A549 (cell line): ENCODE data around the gene NKAIN2. TPM values are rescaled to one million over a fixed set of nuclear protein-coding genes. Genes with fewer than 3 reads are reported as not detected.

Experiments used
- ATAC-seq, 2 experiments: fragments of 200-7000 bp in 1 of 2; fragments of >200 bp in 1 of 2; cut with Nextera tagmentation in 1 of 2; cut with Tn5 transposase in 1 of 2; 3 replicates each; pipeline versions ENCODE4 v1.8.0 to v1.9.1; 2018 to 2020; ENCODE audit warnings: mild to moderate bottlenecking in 1 of 2, moderate library complexity in 1 of 2
- CTCF ChIA-PET: fragments of 300-600 bp; sonication (Branson Sonifier 250); formaldehyde crosslinking; extraction: SDS; loops from one replicate; lab custom pipeline; 2021; ENCODE audit warnings: antibody characterized with exemption, inconsistent platforms; lab: Yijun Ruan, JAX
- POLR2A ChIA-PET: fragments of 350-600 bp; formaldehyde crosslinking; extraction: SDS; loops from one replicate; lab custom pipeline; 2021; ENCODE audit warnings: antibody characterized with exemption, inconsistent platforms; lab: Yijun Ruan, JAX
- DNase-seq, 2 experiments: peaks; one replicate each; pipeline versions ENCODE4 v3.0.0 to v3.0.0-alpha.2; 2011 to 2016; ENCODE audit warnings: low read depth in 1 of 2, low spot score in 1 of 2
- FAIRE-seq: peaks from 2 replicates; lab custom pipeline; 2011; peaks lifted over from hg19 to GRCh38; lab: Jason Lieb, UNC
- H3K27ac ChIP-seq, 2 experiments: fragments of >200 bp; sonication (Bioruptor Twin); formaldehyde crosslinking; 3 replicates each; pipeline ENCODE4 v1.5.1; 2016 to 2017
- H3K4me1 ChIP-seq: fragments of >200 bp; sonication (Bioruptor Twin); formaldehyde crosslinking; 3 replicates; pipeline ENCODE4 v1.6.1; 2016
- H3K4me2 ChIP-seq: fragments of >200 bp; sonication (Bioruptor Twin); formaldehyde crosslinking; 3 replicates; pipeline ENCODE4 v1.6.1; 2016
- H3K4me3 ChIP-seq: fragments of >200 bp; sonication (Bioruptor Twin); formaldehyde crosslinking; 3 replicates; pipeline ENCODE4 v1.5.1; 2016
- H3K9me3 ChIP-seq: fragments of >200 bp; sonication (Bioruptor Twin); formaldehyde crosslinking; 3 replicates; pipeline ENCODE4 v1.6.1; 2016
- CBX2 ChIP-seq: fragments of 200-600 bp; sonication (generic); IDR thresholded peaks from 2 replicates; pipeline ENCODE4 v1.6.1; 2016; ENCODE audit warnings: low read depth, mild to moderate bottlenecking, borderline replicate concordance
- CHD2 ChIP-seq: fragments of 150-350 bp; IDR thresholded peaks from 2 replicates; pipeline ENCODE4 v1.6.1; 2014; ENCODE audit warnings: low read length; ENCODE audit not compliant: partially characterized antibody
- CTCF ChIP-seq: fragments of >200 bp; sonication (Bioruptor Twin); formaldehyde crosslinking; IDR thresholded peaks from 3 replicates; pipeline ENCODE4 v1.5.1; 2016
- E2F6 ChIP-seq: IDR thresholded peaks from 2 replicates; pipeline ENCODE4 v1.6.1; 2012; ENCODE audit warnings: low read depth, borderline replicate concordance
- ELK1 ChIP-seq: fragments of 150-350 bp; IDR thresholded peaks from 2 replicates; pipeline ENCODE4 v1.6.1; 2014; ENCODE audit warnings: low read depth, mild to moderate bottlenecking, low read length
- ESRRA ChIP-seq: fragments of 150-350 bp; IDR thresholded peaks from 2 replicates; pipeline ENCODE4 v1.6.1; 2014; ENCODE audit warnings: mild to moderate bottlenecking, low read length, borderline replicate concordance
- FOSL2 ChIP-seq, 2 experiments: fragments of 450-650 bp in 1 of 2; fragments of >200 bp in 1 of 2; sonication (Bioruptor Twin) in 1 of 2; formaldehyde crosslinking; IDR thresholded peaks; 2 replicates each; pipeline versions ENCODE4 v1.5.0 to v1.6.1; 2016 to 2020; ENCODE audit warnings: mild to moderate bottlenecking in 1 of 2, moderate library complexity in 1 of 2
- FOXS1 ChIP-seq: fragments of 250-450 bp; sonication (Bioruptor Pico); IDR thresholded peaks from 2 replicates; pipeline ENCODE4 v1.5.0; 2020; ENCODE audit warnings: mild to moderate bottlenecking, moderate library complexity
- HMGXB4 ChIP-seq: fragments of 250-450 bp; sonication (Bioruptor Pico); IDR thresholded peaks from 2 replicates; pipeline ENCODE4 v1.5.0; 2021; ENCODE audit warnings: mild to moderate bottlenecking, moderate library complexity, borderline replicate concordance
- HOXA7 ChIP-seq: fragments of 250-450 bp; sonication (Bioruptor Pico); IDR thresholded peaks from 2 replicates; pipeline ENCODE4 v1.5.0; 2020; ENCODE audit warnings: mild to moderate bottlenecking, moderate library complexity
- JUNB ChIP-seq: fragments of >200 bp; sonication (Bioruptor Twin); formaldehyde crosslinking; IDR thresholded peaks from 2 replicates; pipeline ENCODE4 v1.6.1; 2016
- KDM5A ChIP-seq: fragments of 200-600 bp; sonication (generic); IDR thresholded peaks from 2 replicates; pipeline ENCODE4 v1.6.1; 2016; ENCODE audit warnings: antibody characterized with exemption, mild to moderate bottlenecking
- MAZ ChIP-seq: fragments of 150-350 bp; IDR thresholded peaks from 2 replicates; pipeline ENCODE4 v1.6.1; 2014; ENCODE audit warnings: antibody characterized with exemption, low read depth, low read length, borderline replicate concordance
- PHF8 ChIP-seq: fragments of 200-600 bp; sonication (generic); IDR thresholded peaks from 2 replicates; pipeline ENCODE4 v1.6.1; 2016; ENCODE audit warnings: low read depth, mild to moderate bottlenecking, antibody characterized with exemption, moderate library complexity, borderline replicate concordance
- RFX5 ChIP-seq: fragments of 450-650 bp; IDR thresholded peaks from 2 replicates; pipeline ENCODE4 v1.7.1; 2014; ENCODE audit warnings: antibody characterized with exemption, mild to moderate bottlenecking, moderate library complexity
- RNF2 ChIP-seq: fragments of 200-600 bp; sonication (generic); IDR thresholded peaks from 2 replicates; pipeline ENCODE4 v1.6.1; 2016; ENCODE audit warnings: low read depth, mild to moderate bottlenecking, antibody characterized with exemption, moderate library complexity, borderline replicate concordance
- USF2 ChIP-seq: fragments of 450-650 bp; IDR thresholded peaks from 2 replicates; pipeline ENCODE4 v1.6.1; 2014; ENCODE audit warnings: antibody characterized with exemption
- ZC3H11A ChIP-seq: fragments of 450-650 bp; IDR thresholded peaks from 2 replicates; pipeline ENCODE4 v1.6.1; 2014; ENCODE audit warnings: antibody characterized with exemption, mild to moderate bottlenecking
- ZFP36 ChIP-seq: fragments of 450-650 bp; IDR thresholded peaks from 2 replicates; pipeline ENCODE4 v1.6.1; 2014; ENCODE audit warnings: borderline replicate concordance; ENCODE audit not compliant: partially characterized antibody
- ZNF302 ChIP-seq: fragments of 250-450 bp; sonication (Bioruptor Pico); IDR thresholded peaks from 2 replicates; pipeline ENCODE4 v1.9.0; 2021; ENCODE audit warnings: inconsistent platforms, mild to moderate bottlenecking, moderate library complexity
- WGBS: methylation state at CpG from one replicate; pipeline ENCODE4 v1.1.6; 2017; ENCODE audit errors: missing lambda C conversion rate; 5-methylcytosine and 5-hydroxymethylcytosine counted together
- polyA plus RNA-seq, 4 experiments: library from polyadenylated mRNA; depleted of rRNA in 3 of 4; stranded (reverse); fragments of >200 nt; fragmentation: RNase III in 1 of 4; extraction: RNeasy Plus Mini Kit Qiagen cat#74134 plus additional on column Dnase treatment in 1 of 4; gene quantifications; 2 replicates in 3 of 4; 3 replicates in 1 of 4; pipeline ENCODE4 v1.2.3, GENCODE V29; 2011 to 2017

The NKAIN2 gene
- polyA plus RNA-seq, 2 of the 4 experiments (the other 2 are of a cell fraction), result not detected

- FAIRE-seq, result no peak
- no peak overlapping the region for H3K27ac ChIP-seq
- ChIA-PET CTCF (no interaction called here), POLR2A (no interaction called here)
- DNase-seq, result no peak
- TF ChIP-seq CTCF (no peak), JUNB (no peak), ZFP36 (no peak), HOXA7 (CRISPR knock-in tag) (no peak), FOXS1 (CRISPR knock-in tag) (no peak), CHD2 (no peak), ESRRA (no peak), RFX5 (no peak), ELK1 (no peak), KDM5A (no peak)
- H3K4me3 ChIP-seq, result no peak overlapping the region
- H3K4me2 ChIP-seq, result no peak overlapping the region
- H3K9me3 ChIP-seq, result no peaks in the 10 kb centered on the region
- no peaks in the 10 kb centered on the region for H3K4me1 ChIP-seq
- 3% methylated on average over 2 of the region's 2 CpGs for WGBS
- no peak for ATAC-seq
These were observed 237.0 kb downstream of the NKAIN2 start for GRCh38 chr6:124040655-124041054.

- FAIRE-seq (no peak), DNase-seq (no peak), ATAC-seq (no peak)
- POLR2A ChIA-PET, result no interaction called here
- no peaks in the 10 kb centered on the region for H3K9me3 ChIP-seq
- H3K4me3 ChIP-seq, result no peak overlapping the region
- H3K27ac ChIP-seq, result no peak overlapping the region
- CTCF ChIA-PET, result no interaction called here
- 2% methylated on average over 5 of the region's 5 CpGs for WGBS
- TF ChIP-seq ZNF302 (CRISPR knock-in tag), result no peak
- no peak for TF ChIP-seq USF2
- no peak for TF ChIP-seq RFX5
- TF ChIP-seq FOSL2 (IDR thresholded peaks at IDR 0.05), result no peak
- TF ChIP-seq FOSL2 (CRISPR knock-in tag; IDR thresholded peaks at IDR 0.05), result no peak
- no peak for TF ChIP-seq E2F6
- no peak for TF ChIP-seq RNF2
- TF ChIP-seq CBX2, result no peak
- no peak for TF ChIP-seq HMGXB4 (CRISPR knock-in tag)
- no peak for TF ChIP-seq KDM5A
- TF ChIP-seq ZC3H11A, result no peak
- TF ChIP-seq MAZ, result no peak
- no peak for TF ChIP-seq PHF8
- no peaks in the 10 kb centered on the region for H3K4me1 ChIP-seq
- no peak overlapping the region for H3K4me2 ChIP-seq
These were observed 248.5 kb downstream of the NKAIN2 start for GRCh38 chr6:124052120-124052519.
